Jurkat, Clone E6-1 (cell line): Measurements from ENCODE around the gene FAM120AOS.

Experiments used
- DNase-seq: peaks from one replicate; pipeline ENCODE4 v3.0.0-alpha.2; 2011; ENCODE audit warnings: low read depth, low spot score
- H3K4me3 ChIP-seq: 2 replicates; pipeline ENCODE4 v1.5.1; 2011; ENCODE audit warnings: mild to moderate bottlenecking, low read length, control low read depth, moderate library complexity

FAM120AOS gene

DNA sequence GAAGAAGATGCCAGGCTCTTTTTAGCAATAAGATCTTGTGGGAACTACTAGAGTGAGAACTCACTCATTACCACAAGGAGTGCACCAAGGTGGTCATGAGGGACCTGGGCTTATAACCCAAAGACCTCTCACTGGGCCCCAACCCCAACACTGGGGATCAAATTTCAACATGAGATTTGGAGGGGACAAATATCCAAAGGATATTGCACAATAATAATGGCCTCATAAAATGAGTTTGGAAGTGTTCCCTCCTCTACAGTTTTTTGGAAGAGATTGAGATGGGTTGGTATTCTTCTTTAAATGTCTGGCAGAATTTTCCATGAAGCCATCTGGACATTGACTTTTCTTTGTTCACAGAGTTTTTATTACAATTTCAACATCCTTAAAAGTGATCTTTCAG, 39.9 kb downstream of the FAM120AOS start:
- no peak for DNase-seq
- H3K4me3 ChIP-seq, result no peak overlapping the region

DNA sequence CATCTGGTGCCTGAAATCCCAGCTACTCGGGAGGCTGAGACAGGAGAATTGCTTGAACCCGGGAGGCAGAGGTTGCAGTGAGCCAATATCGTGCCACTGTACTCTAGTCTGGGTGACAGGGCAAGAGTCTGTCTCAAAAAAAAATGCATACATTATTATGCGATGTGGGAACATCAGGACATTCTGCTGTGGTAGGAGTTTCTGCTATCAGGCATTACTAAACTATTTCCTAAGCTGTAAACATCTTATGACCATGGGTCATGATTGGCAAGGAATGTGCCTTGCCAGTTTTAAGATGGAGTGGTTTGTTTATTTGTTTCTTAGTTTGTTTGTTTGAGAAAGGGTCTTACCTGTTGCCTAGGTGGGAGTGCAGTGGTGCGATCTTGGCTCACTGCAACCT, 47.0 kb downstream of the FAM120AOS start:
- no peak overlapping the region for H3K4me3 ChIP-seq
- no peak for DNase-seq

GRCh38 chr9:93398471-93398870, 54.9 kb downstream of the FAM120AOS start:
- DNase-seq, result no peak
- H3K4me3 ChIP-seq, result no peak overlapping the region

- no peak overlapping the region for H3K4me3 ChIP-seq
- no peak for DNase-seq
These were observed 55.6 kb downstream of the FAM120AOS start for GRCh38 chr9:93397661-93398373.
